ENCODE data around the gene SLC51B. TPM values are rescaled to one million over a fixed set of nuclear protein-coding genes. Genes with fewer than 3 reads are reported as not detected.
"Not testable (repeated sequence)": the region's sequence is repeated elsewhere in the genome, so short reads cannot be mapped to it uniquely, and the experiment has no call there.

Gene SLC51B
- total RNA-seq, 1 experiment from 2014 or later, result 0.24 TPM

GRCh38 chr15:65037309-65037708, 7.9 kb upstream of the SLC51B start:
- in situ Hi-C loops (cut with HindIII; ENCODE audit: low pct_unique_long_range_greater_than_20kb, low sequenced_read_pairs), result no loop called here

GRCh38 chr15:65038428-65038827, 6.8 kb upstream of the SLC51B start:
- in situ Hi-C loops (cut with HindIII; ENCODE audit: low pct_unique_long_range_greater_than_20kb, low sequenced_read_pairs), result no loop called here

More at GRCh38 chr15:65037309-65037708, 7.9 kb upstream of the SLC51B start:
- DNase-seq (ENCODE audit: low read depth, low spot score), result no peak

GRCh38 chr15:65038836-65039235, 6.4 kb upstream of the SLC51B start:
- no peak for DNase-seq (ENCODE audit: low read depth, low spot score)
- in situ Hi-C loops (cut with HindIII; ENCODE audit: low pct_unique_long_range_greater_than_20kb, low sequenced_read_pairs), result no loop called here

More at GRCh38 chr15:65038428-65038827, 6.8 kb upstream of the SLC51B start:
- no peak for DNase-seq (ENCODE audit: low read depth, low spot score)

- no peak for DNase-seq (ENCODE audit: low read depth, low spot score)
- in situ Hi-C loops (cut with HindIII; ENCODE audit: low pct_unique_long_range_greater_than_20kb, low sequenced_read_pairs), result no loop called here
Measured at GRCh38 chr15:65040461-65040860, 4.7 kb upstream of the SLC51B start.

GRCh38 chr15:65041787-65042186, 3.4 kb upstream of the SLC51B start:
- no peak for DNase-seq (ENCODE audit: low read depth, low spot score)
- in situ Hi-C loops (cut with HindIII; ENCODE audit: low pct_unique_long_range_greater_than_20kb, low sequenced_read_pairs), result no loop called here

GRCh38 chr15:65042776-65043327, 2.3 kb upstream of the SLC51B start:
- in situ Hi-C loops (cut with HindIII; ENCODE audit: low pct_unique_long_range_greater_than_20kb, low sequenced_read_pairs), result no loop called here

GRCh38 chr15:65044218-65044617, 969 bp upstream of the SLC51B start:
- DNase-seq (ENCODE audit: low read depth, low spot score); in situ Hi-C loops (cut with HindIII; ENCODE audit: low pct_unique_long_range_greater_than_20kb, low sequenced_read_pairs): not testable (repeated sequence)

More at GRCh38 chr15:65042776-65043327, 2.3 kb upstream of the SLC51B start:
- no peak for DNase-seq (ENCODE audit: low read depth, low spot score)

- DNase-seq (ENCODE audit: low read depth, low spot score), result no peak
- in situ Hi-C loops (cut with HindIII; ENCODE audit: low pct_unique_long_range_greater_than_20kb, low sequenced_read_pairs), result no loop called here
Measured at GRCh38 chr15:65048241-65048640, 3.1 kb downstream of the SLC51B start.

- in situ Hi-C loops (cut with HindIII; ENCODE audit: low pct_unique_long_range_greater_than_20kb, low sequenced_read_pairs), result no loop called here
- peak; percentile 95 for DNase-seq (ENCODE audit: low read depth, low spot score)
Measured at GRCh38 chr15:65049418-65049840, 4.2 kb downstream of the SLC51B start.

- in situ Hi-C loops (cut with HindIII; ENCODE audit: low pct_unique_long_range_greater_than_20kb, low sequenced_read_pairs), result no loop called here
- DNase-seq (ENCODE audit: low read depth, low spot score), result no peak
Measured at GRCh38 chr15:65050270-65050669, 5.1 kb downstream of the SLC51B start.

GRCh38 chr15:65051266-65051665, 6.1 kb downstream of the SLC51B start:
- in situ Hi-C loops (cut with HindIII; ENCODE audit: low pct_unique_long_range_greater_than_20kb, low sequenced_read_pairs), result no loop called here
- DNase-seq (ENCODE audit: low read depth, low spot score), result no peak

- no peak for DNase-seq (ENCODE audit: low read depth, low spot score)
- in situ Hi-C loops (cut with HindIII; ENCODE audit: low pct_unique_long_range_greater_than_20kb, low sequenced_read_pairs), result no loop called here
Measured at GRCh38 chr15:65052956-65053355, 7.8 kb downstream of the SLC51B start.

GRCh38 chr15:65054333-65055200, 9.4 kb downstream of the SLC51B start:
- DNase-seq (ENCODE audit: low read depth, low spot score), result peak; percentile 80
- in situ Hi-C loops (cut with HindIII; ENCODE audit: low pct_unique_long_range_greater_than_20kb, low sequenced_read_pairs), result no loop called here

- no peak for DNase-seq (ENCODE audit: low read depth, low spot score)
- in situ Hi-C loops (cut with HindIII; ENCODE audit: low pct_unique_long_range_greater_than_20kb, low sequenced_read_pairs), result no loop called here
Measured at GRCh38 chr15:65055201-65055870, 10.1 kb downstream of the SLC51B start.

- no peak for DNase-seq (ENCODE audit: low read depth, low spot score)
- in situ Hi-C loops (cut with HindIII; ENCODE audit: low pct_unique_long_range_greater_than_20kb, low sequenced_read_pairs), result no loop called here
Measured at GRCh38 chr15:65056106-65056505, 10.9 kb downstream of the SLC51B start.

GRCh38 chr15:65056868-65057548, 11.8 kb downstream of the SLC51B start:
- in situ Hi-C loops (cut with HindIII; ENCODE audit: low pct_unique_long_range_greater_than_20kb, low sequenced_read_pairs), result no loop called here
- DNase-seq (ENCODE audit: low read depth, low spot score), result no peak

GRCh38 chr15:65057549-65057940, 12.4 kb downstream of the SLC51B start:
- in situ Hi-C loops (cut with HindIII; ENCODE audit: low pct_unique_long_range_greater_than_20kb, low sequenced_read_pairs), result no loop called here
- no peak for DNase-seq (ENCODE audit: low read depth, low spot score)

All from SK-MEL-5 (cell line).